Measurements from ENCODE around the gene SOX6.
"Not testable (repeated sequence)": the region's sequence is repeated elsewhere in the genome, so short reads cannot be mapped to it uniquely, and the experiment has no call there.

SOX6 gene

DNA sequence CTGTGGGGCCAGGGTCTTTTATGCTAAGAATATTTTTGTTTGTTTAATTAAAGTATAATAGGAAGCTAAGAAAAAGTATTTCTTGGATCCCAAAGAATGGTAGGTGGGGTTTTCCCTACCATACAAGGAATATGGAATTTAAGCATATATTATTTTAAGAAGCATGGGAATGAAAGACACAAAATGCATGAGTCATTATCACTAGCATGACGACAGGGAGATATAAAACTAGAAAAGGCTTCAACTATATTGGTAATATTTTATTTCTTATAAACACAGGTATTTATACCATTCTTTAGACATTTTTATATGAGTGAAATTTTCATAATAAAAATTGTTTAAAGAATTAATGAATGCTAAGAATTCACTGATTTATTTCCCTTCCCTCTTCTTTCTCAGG lies 39.3 kb upstream of the SOX6 start:
- H3K4me1 ChIP-seq (ENCODE audit: insufficient read depth, low read length, severe bottlenecking), result no peaks in the 10 kb centered on the region
- no peak overlapping the region for H3K4me3 ChIP-seq (ENCODE audit: low read depth, low read length, poor library complexity, severe bottlenecking)
- no peaks in the 10 kb centered on the region for H3K36me3 ChIP-seq (ENCODE audit: insufficient read depth, low read length)
- no peaks in the 10 kb centered on the region for H3F3A ChIP-seq (ENCODE audit: insufficient read depth, low read length)
- no peaks in the 10 kb centered on the region for H3K27me3 ChIP-seq (ENCODE audit: insufficient read depth, low read length)
- no peaks in the 10 kb centered on the region for H4K20me1 ChIP-seq (ENCODE audit: insufficient read depth, low read length)
- H3K9ac ChIP-seq (ENCODE audit: low read length), result no peak overlapping the region
- TF ChIP-seq EZH2 (IDR thresholded peaks at IDR 0.05; ENCODE audit: borderline replicate concordance, low read length) (no peak), CTCF (IDR thresholded peaks at IDR 0.05; ENCODE audit: low read length) (no peak)
- H3K27ac ChIP-seq (ENCODE audit: low read depth, low read length, poor library complexity, severe bottlenecking), result no peak overlapping the region
- H3K79me2 ChIP-seq (ENCODE audit: insufficient read depth, low read length), result no peaks in the 10 kb centered on the region
- no peaks in the 10 kb centered on the region for H3K9me3 ChIP-seq (ENCODE audit: low read length)
- H3K9me2 ChIP-seq (ENCODE audit: low read depth, low read length), result no peaks in the 10 kb centered on the region
- no peak overlapping the region for H3K4me2 ChIP-seq (ENCODE audit: low read length)
- H2AFZ ChIP-seq (ENCODE audit: low read length), result no peak overlapping the region

GRCh38 chr11:16394947-16395346 lies 38.6 kb upstream of the SOX6 start:
- no peaks in the 10 kb centered on the region for H3K27me3 ChIP-seq (ENCODE audit: insufficient read depth, low read length)
- no peaks in the 10 kb centered on the region for H3K79me2 ChIP-seq (ENCODE audit: insufficient read depth, low read length)
- H4K20me1 ChIP-seq (ENCODE audit: insufficient read depth, low read length), result no peaks in the 10 kb centered on the region
- H3K4me1 ChIP-seq (ENCODE audit: insufficient read depth, low read length, severe bottlenecking), result no peaks in the 10 kb centered on the region
- no peak overlapping the region for H2AFZ ChIP-seq (ENCODE audit: low read length)
- no peak overlapping the region for H3K4me2 ChIP-seq (ENCODE audit: low read length)
- no peak overlapping the region for H3K9ac ChIP-seq (ENCODE audit: low read length)
- no peaks in the 10 kb centered on the region for H3K9me3 ChIP-seq (ENCODE audit: low read length)
- H3F3A ChIP-seq (ENCODE audit: insufficient read depth, low read length), result no peaks in the 10 kb centered on the region
- TF ChIP-seq EZH2 (IDR thresholded peaks at IDR 0.05; ENCODE audit: borderline replicate concordance, low read length) (no peak), CTCF (IDR thresholded peaks at IDR 0.05; ENCODE audit: low read length) (no peak)
- H3K4me3 ChIP-seq (ENCODE audit: low read depth, low read length, poor library complexity, severe bottlenecking), result no peak overlapping the region
- H3K36me3 ChIP-seq (ENCODE audit: insufficient read depth, low read length), result no peaks in the 10 kb centered on the region
- H3K9me2 ChIP-seq (ENCODE audit: low read depth, low read length), result no peaks in the 10 kb centered on the region
- no peak overlapping the region for H3K27ac ChIP-seq (ENCODE audit: low read depth, low read length, poor library complexity, severe bottlenecking)

DNA sequence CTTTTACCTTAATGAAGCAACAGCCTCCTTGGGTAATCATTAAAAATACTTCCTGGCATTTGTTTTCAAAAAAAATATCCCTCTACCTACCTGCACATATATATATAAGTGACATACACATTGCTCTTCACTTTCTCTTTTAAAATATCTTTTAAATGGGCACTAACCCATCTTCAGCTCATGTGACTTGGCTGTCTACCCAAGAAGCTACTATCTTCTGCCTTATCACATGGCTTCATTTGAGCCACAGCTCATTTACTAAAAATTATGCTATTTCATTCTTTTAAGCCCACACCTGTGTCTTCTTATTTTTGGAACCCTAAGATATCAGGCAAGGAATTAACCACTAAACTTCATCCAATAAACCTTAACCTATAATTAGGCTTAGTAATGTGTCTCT lies 37.0 kb upstream of the SOX6 start:
- H3K4me2 ChIP-seq (ENCODE audit: low read length), result no peak overlapping the region
- H3K4me1 ChIP-seq (ENCODE audit: insufficient read depth, low read length, severe bottlenecking), result no peaks in the 10 kb centered on the region
- H3F3A ChIP-seq (ENCODE audit: insufficient read depth, low read length), result no peaks in the 10 kb centered on the region
- H3K4me3 ChIP-seq (ENCODE audit: low read depth, low read length, poor library complexity, severe bottlenecking), result no peak overlapping the region
- H3K79me2 ChIP-seq (ENCODE audit: insufficient read depth, low read length), result no peaks in the 10 kb centered on the region
- no peaks in the 10 kb centered on the region for H3K9me2 ChIP-seq (ENCODE audit: low read depth, low read length)
- no peaks in the 10 kb centered on the region for H3K27me3 ChIP-seq (ENCODE audit: insufficient read depth, low read length)
- H3K9ac ChIP-seq (ENCODE audit: low read length), result no peak overlapping the region
- no peaks in the 10 kb centered on the region for H3K36me3 ChIP-seq (ENCODE audit: insufficient read depth, low read length)
- TF ChIP-seq EZH2 (IDR thresholded peaks at IDR 0.05; ENCODE audit: borderline replicate concordance, low read length), result no peak
- no peaks in the 10 kb centered on the region for H4K20me1 ChIP-seq (ENCODE audit: insufficient read depth, low read length)
- H3K27ac ChIP-seq (ENCODE audit: low read depth, low read length, poor library complexity, severe bottlenecking), result no peak overlapping the region
- H3K9me3 ChIP-seq (ENCODE audit: low read length), result no peaks in the 10 kb centered on the region
- no peak overlapping the region for H2AFZ ChIP-seq (ENCODE audit: low read length)

DNA sequence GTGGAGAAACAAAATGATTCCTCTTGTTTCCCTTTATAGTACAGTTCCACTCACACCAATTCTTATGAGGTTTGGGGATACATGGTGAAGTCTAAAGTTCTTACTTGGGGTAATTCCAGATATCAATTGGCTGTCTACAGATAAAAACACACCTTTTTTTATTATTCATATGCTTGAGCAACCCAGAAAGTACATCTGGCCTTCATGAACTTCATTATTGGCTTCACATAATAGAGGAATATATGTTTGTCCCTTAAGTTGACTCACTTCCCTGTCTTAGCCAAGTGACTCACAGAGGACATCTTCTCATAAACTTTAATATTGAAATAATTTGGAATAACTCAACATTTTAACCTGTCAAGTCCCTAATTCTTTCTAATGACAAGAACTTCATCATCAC lies 36.3 kb upstream of the SOX6 start:
- H3K9ac ChIP-seq (ENCODE audit: low read length), result no peak overlapping the region
- H4K20me1 ChIP-seq (ENCODE audit: insufficient read depth, low read length), result no peaks in the 10 kb centered on the region
- no peak overlapping the region for H3K4me2 ChIP-seq (ENCODE audit: low read length)
- no peaks in the 10 kb centered on the region for H3K79me2 ChIP-seq (ENCODE audit: insufficient read depth, low read length)
- H3K27me3 ChIP-seq (ENCODE audit: insufficient read depth, low read length), result no peaks in the 10 kb centered on the region
- no peaks in the 10 kb centered on the region for H3K9me2 ChIP-seq (ENCODE audit: low read depth, low read length)
- no peaks in the 10 kb centered on the region for H3F3A ChIP-seq (ENCODE audit: insufficient read depth, low read length)
- no peaks in the 10 kb centered on the region for H3K4me1 ChIP-seq (ENCODE audit: insufficient read depth, low read length, severe bottlenecking)
- TF ChIP-seq CTCF (IDR thresholded peaks at IDR 0.05; ENCODE audit: low read length) (no peak), EZH2 (IDR thresholded peaks at IDR 0.05; ENCODE audit: borderline replicate concordance, low read length) (no peak)
- no peaks in the 10 kb centered on the region for H3K36me3 ChIP-seq (ENCODE audit: insufficient read depth, low read length)
- H3K4me3 ChIP-seq (ENCODE audit: low read depth, low read length, poor library complexity, severe bottlenecking), result no peak overlapping the region
- H2AFZ ChIP-seq (ENCODE audit: low read length), result no peak overlapping the region
- H3K27ac ChIP-seq (ENCODE audit: low read depth, low read length, poor library complexity, severe bottlenecking), result no peak overlapping the region
- H3K9me3 ChIP-seq (ENCODE audit: low read length), result no peaks in the 10 kb centered on the region

- not testable (repeated sequence) for H3K9me2 ChIP-seq (ENCODE audit: low read depth, low read length)
These were observed 34.5 kb upstream of the SOX6 start for GRCh38 chr11:16390826-16391225.

More at GRCh38 chr11:16390826-16391225, 34.5 kb upstream of the SOX6 start:
- H3K4me2 ChIP-seq (ENCODE audit: low read length); H2AFZ ChIP-seq (ENCODE audit: low read length); H3K9ac ChIP-seq (ENCODE audit: low read length); H3F3A ChIP-seq (ENCODE audit: insufficient read depth, low read length); H3K36me3 ChIP-seq (ENCODE audit: insufficient read depth, low read length); H4K20me1 ChIP-seq (ENCODE audit: insufficient read depth, low read length); H3K79me2 ChIP-seq (ENCODE audit: insufficient read depth, low read length); H3K27me3 ChIP-seq (ENCODE audit: insufficient read depth, low read length); H3K27ac ChIP-seq (ENCODE audit: low read depth, low read length, poor library complexity, severe bottlenecking); H3K4me3 ChIP-seq (ENCODE audit: low read depth, low read length, poor library complexity, severe bottlenecking); H3K4me1 ChIP-seq (ENCODE audit: insufficient read depth, low read length, severe bottlenecking); H3K9me3 ChIP-seq (ENCODE audit: low read length): not testable (repeated sequence)
